WERI-Rb-1 (cell line): ENCODE measurements around the gene BOLA2.
"Not testable (repeated sequence)": the region's sequence is repeated elsewhere in the genome, so short reads cannot be mapped to it uniquely, and the experiment has no call there.

ENCODE experiments used
- DNase-seq: peaks from one replicate; pipeline ENCODE4 v3.0.0-alpha.2; 2020
- H3K27ac ChIP-seq: fragments of 250-450 bp; sonication (Bioruptor Pico); 2 replicates; pipeline ENCODE4 v1.5.1; 2020; ENCODE audit warnings: mild to moderate bottlenecking, moderate library complexity
- H3K27me3 ChIP-seq: fragments of 250-450 bp; sonication (Bioruptor Pico); 2 replicates; pipeline ENCODE4 v1.5.1; 2021; ENCODE audit warnings: mild to moderate bottlenecking, low read depth, moderate library complexity; ENCODE audit not compliant: insufficient read depth, severe bottlenecking
- H3K36me3 ChIP-seq: fragments of 250-450 bp; sonication (Bioruptor Pico); 2 replicates; pipeline ENCODE4 v1.5.1; 2020; ENCODE audit warnings: mild to moderate bottlenecking, moderate library complexity
- H3K4me3 ChIP-seq: 2 replicates; pipeline ENCODE4 v1.5.1; 2011; ENCODE audit warnings: low read depth, mild to moderate bottlenecking, control low read depth, low read length
- H3K9me3 ChIP-seq: fragments of 250-450 bp; sonication (Bioruptor Pico); 2 replicates; pipeline ENCODE4 v1.5.1; 2021; ENCODE audit warnings: mild to moderate bottlenecking, moderate library complexity; ENCODE audit not compliant: severe bottlenecking

The BOLA2 gene

DNA sequence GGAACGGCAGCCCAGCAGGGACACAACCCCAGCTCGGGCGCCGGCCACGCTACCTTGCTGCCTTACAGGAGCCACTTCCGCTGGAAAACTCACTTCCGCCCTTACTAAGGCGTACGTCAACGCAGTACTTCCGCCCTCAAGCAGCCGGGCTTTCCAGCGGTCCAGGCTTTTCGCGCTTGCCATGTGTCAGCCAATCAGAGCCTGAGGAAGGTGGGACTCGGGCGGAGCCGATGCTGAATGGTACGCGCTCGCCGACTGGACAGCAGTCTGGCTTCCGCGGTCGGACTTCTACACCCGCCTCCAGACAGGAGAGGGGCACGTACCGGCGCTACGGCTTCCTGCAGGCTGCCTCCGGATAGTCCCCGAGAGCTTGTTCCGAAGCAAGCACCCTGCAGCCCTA lies at the start of gene BOLA2, which contains the start of gene SLX1B:
Gene BOLA2, minus strand, starts transcription at position 83 of the 400 bp plus-strand sequence. CDS start 98 bp downstream, outside the sequence.
Gene SLX1B, plus strand, starts transcription at position 265 of the 400 bp plus-strand sequence.
- H3K27ac ChIP-seq, H3K4me3 ChIP-seq, H3K36me3 ChIP-seq, H3K27me3 ChIP-seq, H3K9me3 ChIP-seq, DNase-seq: not testable (repeated sequence)

GRCh38 chr16:29482276-29482675 lies 28.1 kb upstream of the BOLA2 start:
- not testable (repeated sequence) for DNase-seq, H3K36me3 ChIP-seq

GRCh38 chr16:29472065-29472464 lies 17.9 kb upstream of the BOLA2 start:
- not testable (repeated sequence) for H3K27me3 ChIP-seq, DNase-seq, H3K36me3 ChIP-seq, H3K27ac ChIP-seq, H3K4me3 ChIP-seq, H3K9me3 ChIP-seq

More at GRCh38 chr16:29482276-29482675, 28.1 kb upstream of the BOLA2 start:
- not testable (repeated sequence) for H3K4me3 ChIP-seq, H3K27ac ChIP-seq, H3K27me3 ChIP-seq, H3K9me3 ChIP-seq

DNA sequence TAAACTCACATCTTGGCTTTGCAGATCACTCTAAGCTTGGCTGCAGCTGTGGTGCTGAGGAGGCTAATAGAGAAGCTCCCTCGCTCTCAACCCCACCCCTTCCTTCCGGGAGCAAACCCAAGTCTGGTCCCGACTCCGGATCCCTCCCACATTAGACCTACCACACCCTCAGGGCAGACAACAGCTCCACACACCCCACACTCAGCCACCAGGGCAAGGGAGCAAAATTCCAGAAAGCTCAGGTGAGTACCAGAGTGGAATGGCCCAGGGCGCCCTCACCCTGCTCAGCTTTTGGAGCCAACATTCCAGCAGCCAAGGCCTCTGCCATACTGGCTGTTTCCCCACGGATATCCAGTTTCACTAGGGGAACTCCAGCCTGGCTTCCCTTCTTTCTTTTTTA lies 15.5 kb upstream of the BOLA2 start:
- H3K9me3 ChIP-seq, H3K4me3 ChIP-seq, H3K27ac ChIP-seq, H3K36me3 ChIP-seq, H3K27me3 ChIP-seq: not testable (repeated sequence)
- DNase-seq, result peak; percentile 5

GRCh38 chr16:29467654-29468366 lies 13.7 kb upstream of the BOLA2 start:
- not testable (repeated sequence) for DNase-seq, H3K27ac ChIP-seq, H3K27me3 ChIP-seq, H3K9me3 ChIP-seq, H3K36me3 ChIP-seq, H3K4me3 ChIP-seq

GRCh38 chr16:29466904-29467303 lies 12.8 kb upstream of the BOLA2 start:
- H3K9me3 ChIP-seq, DNase-seq, H3K36me3 ChIP-seq: not testable (repeated sequence)

GRCh38 chr16:29465985-29466824 lies 12.1 kb upstream of the BOLA2 start:
- not testable (repeated sequence) for DNase-seq, H3K9me3 ChIP-seq, H3K27ac ChIP-seq, H3K36me3 ChIP-seq, H3K4me3 ChIP-seq, H3K27me3 ChIP-seq

More at GRCh38 chr16:29466904-29467303, 12.8 kb upstream of the BOLA2 start:
- not testable (repeated sequence) for H3K4me3 ChIP-seq, H3K27me3 ChIP-seq, H3K27ac ChIP-seq

DNA sequence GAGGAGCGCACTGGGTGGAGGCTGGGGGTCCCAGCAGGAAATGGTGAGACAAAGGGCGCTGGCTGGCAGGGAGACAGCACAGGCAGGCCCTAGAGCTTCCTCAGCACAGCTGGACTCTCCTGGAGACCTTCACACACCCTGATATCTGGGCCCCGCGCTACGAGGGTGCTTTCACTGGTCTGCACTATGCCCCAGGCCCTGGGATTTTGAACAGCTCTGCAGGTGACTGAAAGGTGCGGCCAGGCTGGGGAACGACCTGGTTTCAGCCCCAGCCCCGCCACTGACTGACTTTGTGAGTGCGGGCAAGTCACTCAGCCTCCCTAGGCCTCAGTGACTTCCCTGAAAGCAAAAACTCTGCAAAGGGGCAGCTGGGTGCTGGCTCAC lies 6.5 kb upstream of the BOLA2 start:
- not testable (repeated sequence) for DNase-seq, H3K27me3 ChIP-seq, H3K9me3 ChIP-seq, H3K27ac ChIP-seq, H3K36me3 ChIP-seq, H3K4me3 ChIP-seq

GRCh38 chr16:29459706-29460646 lies 5.8 kb upstream of the BOLA2 start, which contains the start of gene SULT1A4:
Gene SULT1A4, plus strand, starts transcription at chr16:29459913. Its CDS starts 1,473 bp downstream, at chr16:29461386.
- H3K36me3 ChIP-seq, H3K27ac ChIP-seq, H3K4me3 ChIP-seq, DNase-seq, H3K27me3 ChIP-seq, H3K9me3 ChIP-seq: not testable (repeated sequence)

GRCh38 chr16:29457660-29458059 lies 3.5 kb upstream of the BOLA2 start:
- H3K27ac ChIP-seq, H3K4me3 ChIP-seq, H3K27me3 ChIP-seq, H3K36me3 ChIP-seq, DNase-seq, H3K9me3 ChIP-seq: not testable (repeated sequence)

DNA sequence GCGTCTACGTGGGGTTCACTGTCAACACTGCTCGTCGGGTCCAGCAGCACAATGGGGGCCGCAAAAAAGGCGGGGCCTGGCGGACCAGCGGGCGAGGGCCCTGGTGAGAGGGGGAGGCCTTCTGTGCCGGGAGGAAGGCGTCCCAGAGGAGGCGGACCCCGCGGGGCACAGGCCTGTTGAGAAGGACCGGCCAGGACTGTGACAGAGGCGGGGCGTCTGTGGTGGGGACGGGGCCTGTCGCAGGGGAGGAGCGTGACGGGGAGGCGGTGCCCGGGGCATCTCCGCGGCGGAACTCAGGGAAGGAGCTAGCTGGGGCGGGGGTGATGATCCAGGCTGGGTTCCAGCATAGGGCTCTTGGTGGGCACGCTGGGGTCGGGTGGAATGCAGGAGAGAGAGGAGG lies 677 bp upstream of the BOLA2 start:
- H3K27ac ChIP-seq, DNase-seq, H3K27me3 ChIP-seq, H3K9me3 ChIP-seq, H3K36me3 ChIP-seq, H3K4me3 ChIP-seq: not testable (repeated sequence)

- not testable (repeated sequence) for DNase-seq, H3K27ac ChIP-seq, H3K36me3 ChIP-seq, H3K9me3 ChIP-seq, H3K27me3 ChIP-seq, H3K4me3 ChIP-seq
Measured at GRCh38 chr16:29453754-29454153, 397 bp downstream of the BOLA2 start.

GRCh38 chr16:29425390-29425789 lies 28.8 kb downstream of the BOLA2 start:
- H3K4me3 ChIP-seq, H3K9me3 ChIP-seq, H3K27ac ChIP-seq, DNase-seq, H3K27me3 ChIP-seq, H3K36me3 ChIP-seq: not testable (repeated sequence)

- not testable (repeated sequence) for H3K4me3 ChIP-seq, H3K27me3 ChIP-seq, H3K9me3 ChIP-seq, H3K27ac ChIP-seq, DNase-seq, H3K36me3 ChIP-seq
Measured at GRCh38 chr16:29423587-29423986, 30.6 kb downstream of the BOLA2 start.
